ENCODE measurements around the gene RAP1B.
A peak's percentile ranks its signal among the peaks of the same experiment; 100 is the strongest.
"Not testable (repeated sequence)": the region's sequence is repeated elsewhere in the genome, so short reads cannot be mapped to it uniquely, and the experiment has no call there.

RAP1B gene

DNA sequence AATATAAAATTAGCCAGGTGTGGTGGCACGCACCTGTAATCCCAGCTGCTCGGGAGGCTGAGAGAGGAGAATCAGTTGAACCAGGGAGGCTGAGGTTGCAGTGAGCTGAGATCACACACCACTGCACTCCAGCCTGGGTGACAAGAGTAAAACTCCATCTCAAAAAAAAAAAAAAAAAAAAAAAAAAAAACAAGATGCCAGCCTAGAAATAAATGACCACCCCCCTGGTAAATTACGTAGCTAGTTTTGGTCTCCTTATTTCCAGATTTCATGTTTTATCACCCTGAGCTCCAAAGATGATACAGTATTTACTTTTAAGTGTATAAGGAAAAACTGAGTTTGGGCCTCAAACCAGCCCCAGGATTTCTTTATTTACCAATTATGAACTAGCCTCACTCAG lies 26.7 kb downstream of the RAP1B start:
- DNase-seq: not testable (repeated sequence)

DNA sequence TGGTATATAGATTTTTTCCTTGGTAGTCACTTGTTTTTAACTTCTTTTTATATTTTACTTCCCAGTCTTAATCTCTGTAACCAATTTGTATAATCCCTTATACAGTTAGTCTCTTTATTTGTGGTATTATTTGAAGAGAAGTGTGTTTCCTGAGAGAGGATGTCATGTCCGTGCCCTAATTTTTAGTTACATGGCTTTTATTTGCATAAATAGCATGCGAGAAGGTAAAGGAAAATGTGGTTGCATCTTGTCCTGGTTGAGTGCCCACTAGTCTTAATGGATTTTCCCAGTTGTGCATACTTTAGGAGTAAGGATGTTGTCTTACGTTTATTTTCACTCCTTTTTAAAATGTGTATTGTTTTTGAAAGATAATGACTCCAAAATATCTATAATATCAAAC lies 27.5 kb downstream of the RAP1B start:
- DNase-seq: no peak

DNA sequence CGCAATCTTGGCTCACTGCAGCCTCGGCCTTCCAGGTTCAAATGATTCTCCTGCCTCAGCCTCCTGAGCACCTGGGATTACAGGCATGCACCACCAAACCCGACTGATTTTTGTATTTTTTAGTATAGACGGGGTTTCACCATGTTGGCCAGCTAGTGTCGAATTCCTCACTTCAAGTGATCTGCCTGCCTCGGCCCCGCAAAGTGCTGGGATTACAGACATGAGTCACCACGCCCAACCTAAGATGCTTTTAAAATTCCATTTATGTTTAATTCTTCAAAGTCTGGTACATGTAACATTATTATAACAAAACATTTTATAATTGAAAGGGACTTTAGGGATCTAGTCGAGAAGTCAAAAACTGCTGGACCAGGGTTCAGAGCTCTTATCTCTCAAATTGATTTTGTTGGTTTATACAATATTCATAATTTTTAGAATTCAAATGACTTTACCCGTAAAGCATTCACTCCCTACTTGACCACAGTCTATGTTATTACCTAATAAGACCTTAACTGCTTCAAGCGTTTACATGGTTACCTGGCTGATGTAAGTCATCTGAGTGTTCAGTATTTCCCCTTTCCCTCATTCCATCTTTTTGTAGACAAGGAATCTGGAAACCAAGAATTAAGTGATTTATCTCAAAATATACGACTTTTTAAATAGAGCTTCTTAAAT lies 28.2 kb downstream of the RAP1B start:
- DNase-seq: no peak

DNA sequence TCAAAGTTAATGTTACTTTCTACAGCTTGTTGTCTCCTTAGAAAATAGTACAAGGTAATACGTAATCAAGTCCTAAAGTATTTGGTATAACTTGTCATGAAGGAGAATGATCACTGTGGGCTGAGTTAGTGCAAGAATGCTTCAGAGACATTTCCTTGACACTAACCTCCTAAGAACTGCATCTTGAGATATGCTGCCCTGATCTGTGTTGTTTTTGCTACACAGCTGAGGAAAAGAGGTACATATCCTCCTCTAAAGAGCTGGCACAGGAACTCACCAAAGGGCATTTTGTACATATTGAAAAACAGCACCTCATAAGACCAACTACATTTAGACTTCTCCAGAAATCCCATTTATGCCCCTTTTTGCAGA lies 28.7 kb downstream of the RAP1B start:
- no peak for DNase-seq

DNA sequence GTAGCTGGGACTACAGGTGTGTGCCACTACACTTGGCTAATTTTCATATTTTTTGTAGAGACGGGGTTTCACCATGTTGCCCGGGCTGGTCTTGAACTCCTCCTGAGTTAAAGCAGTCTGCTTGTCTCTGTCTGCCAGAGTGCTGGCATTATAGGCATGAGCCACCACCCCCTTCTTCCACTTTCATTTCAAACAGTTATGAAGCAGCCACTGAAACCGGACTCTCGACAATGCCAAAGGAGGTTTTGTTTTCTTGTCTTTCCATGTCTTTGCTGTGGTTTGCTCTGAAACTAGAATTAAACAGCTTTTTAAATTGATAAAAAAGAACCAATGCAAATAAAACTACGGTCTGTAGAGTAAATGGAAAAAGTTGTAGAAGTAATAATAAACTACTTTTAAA lies 30.4 kb downstream of the RAP1B start:
- no peak for DNase-seq

DNA sequence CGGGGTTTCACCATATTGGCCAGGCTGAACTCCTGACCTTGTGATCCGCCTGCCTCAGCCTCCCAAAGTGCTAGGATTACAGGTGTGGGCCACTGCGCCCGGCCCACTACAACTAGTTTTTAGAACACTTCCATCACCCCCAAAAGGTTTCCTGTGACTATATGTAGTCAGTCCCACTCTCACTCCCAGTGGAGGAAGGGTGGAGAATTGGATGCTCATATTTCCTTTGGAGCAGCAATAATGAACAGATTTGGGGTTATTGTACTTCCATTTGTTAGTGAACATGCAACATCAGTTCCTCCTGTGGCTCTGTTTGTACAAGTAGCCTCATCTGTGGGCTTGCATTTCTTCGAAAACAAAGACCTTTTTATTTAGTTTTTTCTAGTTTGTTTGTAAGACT lies 35.8 kb downstream of the RAP1B start:
- no peak for DNase-seq

DNA sequence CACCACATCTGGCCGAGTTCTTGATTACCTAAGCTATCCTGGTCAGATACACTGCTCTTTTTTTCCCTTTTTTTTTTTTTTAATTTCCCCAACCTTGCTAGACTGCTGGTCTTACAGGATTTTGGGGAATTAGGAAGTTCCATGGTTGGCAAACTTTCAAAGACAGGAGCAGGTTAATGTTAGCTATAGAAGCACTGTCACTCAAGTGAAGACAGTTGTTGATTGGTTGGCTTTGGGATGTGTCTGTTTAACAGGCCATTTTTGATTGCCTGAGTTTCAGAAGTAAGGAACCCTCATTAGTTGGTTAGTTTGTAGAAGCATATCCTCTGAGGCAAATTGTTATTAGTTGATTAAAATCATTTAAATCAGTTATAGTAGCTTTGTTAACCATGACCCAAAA lies 36.8 kb downstream of the RAP1B start:
- no peak for DNase-seq

DNA sequence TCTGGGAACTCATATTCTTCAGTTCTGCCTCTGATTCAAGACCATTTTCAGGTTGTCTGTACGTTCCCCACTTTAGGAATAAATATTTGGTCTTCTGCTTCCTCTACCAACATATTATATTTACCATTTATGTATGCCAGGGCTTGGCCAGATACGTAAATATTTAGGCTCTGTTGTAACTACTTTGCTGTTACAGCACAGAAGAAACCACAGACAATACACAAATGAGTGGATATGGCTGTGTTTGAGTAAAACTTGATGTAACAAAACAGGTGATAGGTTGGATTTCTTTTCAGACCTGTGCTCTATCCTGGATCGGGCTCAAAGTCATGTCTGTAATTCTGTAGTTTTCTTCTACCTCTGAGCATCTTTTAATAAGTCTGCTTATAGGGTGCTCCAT lies 37.5 kb downstream of the RAP1B start:
- no peak for DNase-seq

DNA sequence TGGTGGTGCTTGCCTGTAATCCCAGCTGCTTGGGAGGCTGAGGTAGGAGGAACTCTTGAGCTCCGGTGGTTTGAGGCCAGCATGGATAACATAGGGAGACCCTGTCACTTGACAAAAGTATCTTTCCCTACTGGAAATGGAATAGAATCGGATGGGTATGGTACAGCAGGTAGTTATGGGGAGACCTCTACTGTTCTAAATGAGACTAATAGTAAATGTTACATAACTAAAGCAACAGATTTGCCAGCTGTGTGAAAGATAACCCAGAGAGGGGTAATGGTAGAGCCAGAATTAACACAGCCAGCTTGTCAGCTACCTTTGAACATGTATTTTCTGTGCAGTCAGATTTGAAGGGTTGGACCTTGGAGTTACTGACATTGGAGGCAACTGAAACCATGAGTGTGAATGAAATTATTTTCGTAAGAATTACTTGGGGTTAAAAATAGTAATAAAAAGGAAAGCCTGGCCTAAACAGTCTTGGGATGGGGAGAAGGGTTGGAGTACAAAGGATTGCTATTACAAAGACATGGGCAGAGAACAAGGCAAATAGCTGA lies 54.4 kb downstream of the RAP1B start:
- no peak for DNase-seq

DNA sequence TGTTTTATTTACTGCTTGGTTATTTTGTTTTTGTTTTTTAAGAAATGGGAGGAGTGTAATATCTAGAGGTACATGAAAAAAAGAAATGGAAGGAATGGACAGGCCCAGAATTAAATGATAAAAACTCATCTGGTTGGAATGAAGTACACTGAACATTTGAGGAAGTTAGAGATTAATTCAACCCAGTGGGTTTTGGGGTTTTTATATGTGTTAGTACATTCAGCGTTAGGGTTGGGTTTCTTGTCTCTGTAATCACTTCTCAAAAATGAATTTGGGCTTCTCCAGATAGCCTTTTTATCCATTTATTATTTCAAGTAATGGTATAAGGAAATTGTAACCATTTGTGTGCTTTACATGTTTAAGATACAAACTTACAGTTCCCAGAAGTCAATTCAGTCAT lies 56.6 kb downstream of the RAP1B start:
- no peak for DNase-seq

DNA sequence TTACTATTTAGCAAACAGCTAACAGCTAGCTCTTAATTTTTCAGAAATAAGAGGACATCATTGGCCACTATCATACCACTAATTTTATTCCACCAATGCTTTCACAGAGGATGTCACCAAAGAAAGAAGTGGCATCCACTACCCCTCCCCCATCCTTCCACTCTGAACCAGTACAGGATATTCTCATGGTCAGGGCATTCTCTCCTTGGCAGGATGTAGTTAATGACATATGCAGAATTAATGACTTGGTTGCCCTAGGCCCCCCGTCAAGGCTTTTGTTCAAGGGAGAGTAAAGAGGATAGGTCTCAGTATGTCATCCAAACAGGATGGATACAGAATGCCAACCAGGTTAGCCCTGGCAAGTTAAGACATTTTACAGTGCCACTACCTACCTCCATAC lies 57.2 kb downstream of the RAP1B start:
- DNase-seq: no peak

DNA sequence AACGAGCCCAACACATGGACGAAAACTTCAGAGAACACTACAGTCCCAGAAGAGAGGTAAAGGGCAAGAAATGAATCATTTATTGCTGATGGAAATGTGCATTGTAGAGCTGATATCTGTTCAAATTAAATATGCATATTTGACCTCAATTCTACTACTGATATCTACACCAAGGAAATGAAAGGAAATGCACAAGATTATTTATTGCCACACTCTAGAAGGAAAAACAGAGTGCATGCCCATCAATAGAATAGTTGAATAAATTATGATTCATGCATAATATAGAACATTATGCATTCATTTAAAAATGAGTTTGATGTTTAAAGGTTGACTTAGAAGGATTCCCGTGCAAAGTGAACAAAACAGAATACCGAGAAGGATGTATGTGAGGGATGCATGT lies 60.5 kb downstream of the RAP1B start:
- DNase-seq: no peak

DNA sequence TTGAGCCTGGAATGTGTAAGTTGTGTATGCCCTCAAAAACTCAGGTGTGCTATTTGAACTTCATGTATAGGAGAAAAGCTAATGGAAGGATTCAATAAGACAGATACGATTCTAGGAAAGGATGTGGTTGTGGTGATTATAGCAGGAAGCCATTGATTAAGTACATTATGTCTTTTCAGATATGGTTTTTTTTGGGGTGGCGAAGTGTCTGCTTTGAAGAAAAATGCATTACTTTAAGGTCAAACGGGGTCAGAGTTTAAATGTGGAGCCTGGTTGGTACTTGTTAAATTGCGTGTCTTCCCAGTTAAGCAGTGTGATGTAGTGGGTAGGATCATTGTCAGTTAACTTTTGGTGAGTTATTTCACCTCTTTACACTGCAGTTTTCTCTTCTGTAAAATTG lies 63.1 kb downstream of the RAP1B start:
- DNase-seq: no peak

DNA sequence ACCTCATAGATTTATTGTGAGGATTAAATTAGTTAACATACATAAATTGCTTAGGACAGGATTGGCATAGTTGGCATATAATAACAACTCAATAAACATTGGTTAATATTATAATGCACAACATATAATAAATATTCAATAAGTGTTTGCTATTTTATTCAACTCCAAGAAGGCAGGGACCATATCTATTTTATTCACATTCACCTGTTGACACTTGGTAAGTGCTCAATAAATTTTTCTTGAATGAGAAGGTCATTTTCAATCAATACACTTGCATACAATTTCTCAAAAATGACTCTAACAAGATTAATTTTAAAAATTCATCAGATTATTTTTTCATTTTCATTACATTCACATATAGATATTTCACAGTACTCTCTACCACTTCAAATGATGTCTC lies 63.7 kb downstream of the RAP1B start:
- no peak for DNase-seq

DNA sequence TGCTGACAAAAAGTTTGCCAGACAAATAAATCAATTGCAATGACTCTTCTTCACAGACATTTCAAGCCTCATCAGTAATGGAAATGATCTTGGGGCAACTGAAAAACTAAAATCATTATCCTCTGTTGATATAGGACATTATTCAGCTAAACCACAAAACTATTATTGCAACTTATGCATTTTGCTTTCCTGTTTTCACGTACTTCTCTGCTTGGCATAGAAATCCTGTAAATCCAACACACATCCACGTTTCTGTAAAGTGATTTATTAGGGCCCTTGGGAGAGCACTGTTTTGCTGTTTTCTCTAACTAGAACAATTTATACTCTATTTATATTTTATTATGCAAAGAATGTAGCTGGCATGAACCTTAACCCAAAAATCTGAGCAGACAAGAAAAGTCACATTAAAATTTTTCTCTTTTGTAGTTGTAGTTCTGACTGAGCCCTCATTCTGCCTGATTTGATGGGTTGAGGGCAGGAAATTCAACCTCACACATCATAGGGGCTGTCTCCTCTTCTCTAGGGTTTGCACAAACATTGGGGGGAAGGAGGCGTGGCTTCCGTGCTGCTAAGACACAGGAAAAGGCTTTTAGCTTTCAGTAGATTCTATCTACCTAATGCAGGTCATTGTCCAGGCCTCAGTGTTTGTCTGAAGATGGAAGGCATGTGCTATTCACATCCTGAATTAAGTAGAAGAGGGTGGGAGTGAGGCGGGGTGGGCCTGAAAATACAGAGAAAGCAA lies 64.6 kb downstream of the RAP1B start:
- no peak for DNase-seq

DNA sequence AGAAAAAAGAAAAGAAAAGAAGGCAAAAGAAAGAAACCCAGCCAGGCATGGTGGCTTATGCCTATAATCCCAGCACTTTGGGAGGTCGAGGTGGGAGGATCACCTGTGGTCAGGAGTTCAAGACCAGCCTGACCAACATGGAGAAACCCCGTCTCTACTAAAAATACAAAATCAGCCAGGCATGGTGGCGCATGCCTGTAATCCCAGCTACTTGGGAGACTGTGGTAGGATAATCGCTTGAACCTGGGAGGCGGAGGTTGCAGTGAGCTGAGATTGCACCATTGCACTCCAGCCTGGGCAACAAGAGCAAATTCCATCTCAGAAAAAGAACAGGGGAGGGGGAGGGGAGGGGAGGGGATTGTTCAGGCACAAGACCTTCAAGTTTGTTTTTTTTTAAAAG lies 66.2 kb downstream of the RAP1B start:
- not testable (repeated sequence) for DNase-seq

DNA sequence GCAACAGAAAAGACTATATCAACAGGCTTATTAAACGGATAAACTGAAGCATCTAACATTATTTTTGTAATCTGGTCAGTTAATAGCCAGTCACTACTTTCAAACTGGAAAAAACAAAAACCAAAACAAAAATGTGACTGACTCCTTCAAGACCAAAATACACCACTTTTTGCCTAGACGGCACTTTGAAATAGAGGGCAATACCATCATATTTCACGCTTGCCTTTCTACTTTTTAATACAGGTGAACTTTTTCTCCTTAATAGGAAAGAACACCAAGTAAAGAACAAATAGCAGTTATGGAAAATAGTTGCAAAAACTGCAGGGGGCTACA lies 75.5 kb downstream of the RAP1B start:
- no peak for DNase-seq

DNA sequence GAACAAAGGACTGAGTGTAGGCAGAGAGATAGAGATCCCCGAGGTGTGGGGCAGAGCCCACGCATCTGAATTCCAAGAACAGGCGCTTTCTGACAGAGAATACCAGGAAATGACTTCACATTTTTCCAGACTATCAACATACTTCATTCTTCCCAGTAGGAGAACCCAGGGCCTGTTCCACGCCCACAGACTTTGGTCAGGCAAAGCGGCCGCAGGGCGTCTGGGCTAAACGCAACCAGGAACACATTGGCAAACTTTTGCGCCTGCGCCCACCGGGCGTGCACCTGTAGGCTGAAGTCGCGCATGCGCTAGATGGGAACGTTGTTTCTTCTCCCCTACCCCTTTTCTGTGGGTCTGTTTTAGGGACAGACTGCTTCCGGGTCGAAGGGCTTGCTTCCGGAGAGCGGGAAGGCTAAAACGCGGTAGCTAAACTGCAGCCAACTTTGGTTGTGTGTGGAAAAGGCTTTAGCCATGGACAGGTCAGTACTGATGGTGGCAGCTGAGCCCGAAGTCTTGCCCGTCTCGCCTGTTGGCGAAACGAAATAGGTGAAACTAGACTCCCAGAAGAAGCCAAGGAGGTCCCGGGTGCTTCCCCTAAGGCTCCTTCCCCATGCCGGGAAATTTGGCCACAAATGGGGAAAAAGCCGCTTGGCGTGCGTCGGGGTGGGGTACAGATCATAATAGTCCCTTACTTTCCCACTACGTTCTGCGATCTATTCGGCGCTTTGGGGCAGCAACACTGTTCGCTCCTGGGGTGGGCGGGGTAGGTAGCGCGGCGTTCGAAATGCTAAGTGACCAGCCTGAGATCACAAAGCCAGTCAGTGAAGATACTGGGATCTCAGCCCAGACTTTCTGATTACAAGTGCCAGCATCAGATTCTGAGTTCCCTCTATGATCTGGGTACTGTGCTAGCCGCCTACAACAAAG lies 76.2 kb downstream of the RAP1B start, which contains the start of gene NUP107:
NUP107 (plus strand) TSS at position 384 of the 927 bp plus-strand sequence; CDS start at position 472, 88 bp downstream.
- peak; percentile 98 for DNase-seq

DNA sequence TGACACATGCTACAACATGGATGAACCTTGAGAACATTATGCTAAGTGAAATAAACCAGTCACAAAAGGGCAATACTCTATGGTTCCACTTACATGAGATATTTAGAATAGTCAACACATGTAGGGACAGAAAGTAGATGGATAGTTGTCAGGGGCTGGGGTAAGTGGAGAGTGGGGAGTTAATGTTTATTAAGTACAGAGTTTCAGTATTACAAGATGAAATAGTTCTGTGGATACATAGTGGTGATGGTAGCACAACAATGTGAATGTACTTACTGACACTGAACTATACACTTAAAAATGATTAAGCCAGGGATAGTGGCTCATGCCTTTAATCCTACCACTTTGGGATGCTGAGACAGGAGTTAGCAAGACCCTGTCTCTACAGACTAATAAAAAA lies 84.8 kb downstream of the RAP1B start:
- no peak for DNase-seq

DNA sequence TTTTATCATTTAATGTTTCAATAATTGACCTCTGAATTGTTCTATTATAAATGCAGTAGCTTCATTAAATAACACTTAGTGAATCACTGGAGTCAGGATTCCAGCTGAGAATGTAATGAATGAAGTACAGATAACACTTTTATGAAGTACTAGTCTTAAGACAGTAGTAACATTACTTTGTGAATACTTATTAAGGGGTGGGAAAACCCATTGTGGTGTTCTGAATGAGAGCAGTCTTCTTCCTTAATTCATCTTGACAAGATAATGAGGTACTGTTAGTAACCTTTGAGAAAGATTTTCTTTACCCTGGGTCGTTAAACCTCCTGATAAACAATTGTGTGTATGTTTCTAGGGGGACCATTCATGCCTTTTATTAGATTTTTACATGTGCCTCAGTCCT lies 88.8 kb downstream of the RAP1B start:
- DNase-seq: no peak
